ENCODE results near the gene SREK1. TPM values are rescaled to one million over a fixed set of nuclear protein-coding genes. Genes with fewer than 3 reads are reported as not detected.

SREK1 gene
- total RNA-seq, 1 experiment from 2014 or later: 95.9 TPM

DNA sequence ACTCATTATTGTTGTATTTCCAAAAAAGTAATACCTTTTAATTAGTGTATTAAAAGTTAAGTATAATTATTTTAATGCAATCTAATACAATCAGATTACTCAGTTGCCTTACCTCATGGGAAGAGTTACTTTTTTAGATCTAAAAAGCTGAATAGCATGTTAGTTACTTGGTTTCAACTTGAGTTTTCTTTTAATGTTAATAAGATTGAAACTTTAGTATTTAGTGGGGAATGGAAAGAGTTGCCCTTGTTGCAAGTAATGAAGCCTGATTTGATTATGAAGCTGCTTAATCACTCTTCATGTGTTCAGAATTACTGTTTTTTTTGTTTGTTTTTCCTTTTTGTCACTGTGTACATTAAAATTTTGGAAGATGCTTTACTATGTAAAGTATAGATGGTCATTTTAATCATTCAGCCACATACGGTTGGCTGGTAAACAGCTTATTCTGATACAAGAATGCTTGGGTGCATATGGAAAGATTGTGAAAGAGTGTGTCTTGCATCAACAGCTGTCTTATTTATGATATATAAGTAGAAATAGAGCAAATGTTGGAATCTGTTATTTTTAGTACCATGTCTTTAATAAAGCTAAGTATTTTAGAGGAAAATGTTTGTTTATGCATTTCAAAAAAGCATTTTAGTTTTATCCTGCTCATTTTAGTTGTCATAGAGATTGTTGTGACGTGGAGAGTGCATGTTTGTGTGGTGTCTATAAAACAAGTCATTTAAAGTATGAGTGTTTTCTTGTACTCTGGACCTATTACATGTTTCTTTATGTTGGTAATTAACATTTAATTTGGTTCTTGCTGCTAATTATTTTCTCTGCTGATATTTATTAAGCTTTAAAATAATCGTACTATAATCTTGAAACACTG lies 36.4 kb downstream of the SREK1 start:
- ChIA-PET CTCF (no interaction called here), POLR2A (ENCODE audit: low non-redundant PET) (no interaction called here)
- no peak for DNase-seq (ENCODE audit: low spot score)
- Histone ChIP-seq H3K27me3 (replicated peaks; ENCODE audit: insufficient read depth, low read depth, low read length, poor library complexity) (no peaks in the 10 kb centered on the region), H3K36me3 (ENCODE audit: insufficient read depth, low read length, poor library complexity, severe bottlenecking) (peaks cover 67% of the 10 kb centered on the region), H3K27ac (ENCODE audit: low read depth, low read length, poor library complexity, severe bottlenecking) (no peak overlapping the region), H3K4me1 (ENCODE audit: insufficient read depth, low read length, poor library complexity, severe bottlenecking) (peaks cover 6% of the 10 kb centered on the region), H3K9me3 (ENCODE audit: low read depth, low read length, poor library complexity, severe bottlenecking) (no peaks in the 10 kb centered on the region), H3K4me3 (ENCODE audit: low read depth, low read length, poor library complexity, severe bottlenecking) (no peak overlapping the region)
- TF ChIP-seq, protein P1, sequence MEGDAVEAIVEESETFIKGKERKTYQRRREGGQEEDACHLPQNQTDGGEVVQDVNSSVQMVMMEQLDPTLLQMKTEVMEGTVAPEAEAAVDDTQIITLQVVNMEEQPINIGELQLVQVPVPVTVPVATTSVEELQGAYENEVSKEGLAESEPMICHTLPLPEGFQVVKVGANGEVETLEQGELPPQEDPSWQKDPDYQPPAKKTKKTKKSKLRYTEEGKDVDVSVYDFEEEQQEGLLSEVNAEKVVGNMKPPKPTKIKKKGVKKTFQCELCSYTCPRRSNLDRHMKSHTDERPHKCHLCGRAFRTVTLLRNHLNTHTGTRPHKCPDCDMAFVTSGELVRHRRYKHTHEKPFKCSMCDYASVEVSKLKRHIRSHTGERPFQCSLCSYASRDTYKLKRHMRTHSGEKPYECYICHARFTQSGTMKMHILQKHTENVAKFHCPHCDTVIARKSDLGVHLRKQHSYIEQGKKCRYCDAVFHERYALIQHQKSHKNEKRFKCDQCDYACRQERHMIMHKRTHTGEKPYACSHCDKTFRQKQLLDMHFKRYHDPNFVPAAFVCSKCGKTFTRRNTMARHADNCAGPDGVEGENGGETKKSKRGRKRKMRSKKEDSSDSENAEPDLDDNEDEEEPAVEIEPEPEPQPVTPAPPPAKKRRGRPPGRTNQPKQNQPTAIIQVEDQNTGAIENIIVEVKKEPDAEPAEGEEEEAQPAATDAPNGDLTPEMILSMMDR (conservative IDR thresholded peaks at IDR 0.05; ENCODE audit: low read depth, low read length): no peak
- TF ChIP-seq EZH2 (IDR thresholded peaks at IDR 0.05; ENCODE audit: borderline replicate concordance, low read depth, low read length, poor library complexity, severe bottlenecking): no peak
- BruUV-seq (replicated peaks): no TSS peak
- intact Hi-C loops (cut with micrococcal nuclease; ENCODE audit: unreplicated experiment): no loop called here

DNA sequence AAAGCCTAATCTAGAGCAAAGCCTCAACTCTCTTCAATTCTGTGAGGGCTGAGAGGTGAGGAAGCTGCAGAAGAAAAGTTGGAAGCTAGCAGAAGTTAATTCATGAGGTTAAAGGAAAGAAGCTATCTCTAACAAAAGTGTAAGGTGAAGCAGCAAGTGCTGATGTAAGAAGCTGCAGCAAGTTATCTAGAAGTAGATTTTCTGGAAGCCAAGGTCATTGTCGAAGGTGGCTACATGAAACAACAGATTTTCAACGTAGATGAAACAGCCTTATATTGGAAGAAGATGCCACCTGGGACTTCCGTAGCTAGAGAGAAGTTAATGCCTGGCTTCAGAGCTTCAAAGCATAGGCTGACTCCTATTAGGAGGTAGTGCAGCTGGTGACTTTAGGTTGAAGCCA lies 42.0 kb downstream of the SREK1 start:
- intact Hi-C loops (cut with micrococcal nuclease; ENCODE audit: unreplicated experiment): no loop called here
- H3K36me3 ChIP-seq (ENCODE audit: insufficient read depth, low read length, poor library complexity, severe bottlenecking): peaks cover 14% of the 10 kb centered on the region
- ChIA-PET POLR2A (ENCODE audit: low non-redundant PET) (no interaction called here), CTCF (no interaction called here)
- H3K9me3 ChIP-seq (ENCODE audit: low read depth, low read length, poor library complexity, severe bottlenecking): no peaks in the 10 kb centered on the region
- no peak overlapping the region for H3K27ac ChIP-seq (ENCODE audit: low read depth, low read length, poor library complexity, severe bottlenecking)
- H3K27me3 ChIP-seq (replicated peaks; ENCODE audit: insufficient read depth, low read depth, low read length, poor library complexity): no peaks in the 10 kb centered on the region
- no peak overlapping the region for H3K4me3 ChIP-seq (ENCODE audit: low read depth, low read length, poor library complexity, severe bottlenecking)
- no peak for DNase-seq (ENCODE audit: low spot score)
- TF ChIP-seq, protein P1 (conservative IDR thresholded peaks at IDR 0.05; ENCODE audit: low read depth, low read length): no peak
- no peak for TF ChIP-seq EZH2 (IDR thresholded peaks at IDR 0.05; ENCODE audit: borderline replicate concordance, low read depth, low read length, poor library complexity, severe bottlenecking)
- no TSS peak for BruUV-seq (replicated peaks)
- no peaks in the 10 kb centered on the region for H3K4me1 ChIP-seq (ENCODE audit: insufficient read depth, low read length, poor library complexity, severe bottlenecking)

GRCh38 chr5:66193419-66193818 lies 49.3 kb downstream of the SREK1 start:
- no peak for TF ChIP-seq EZH2 (IDR thresholded peaks at IDR 0.05; ENCODE audit: borderline replicate concordance, low read depth, low read length, poor library complexity, severe bottlenecking)
- TF ChIP-seq, protein P1 (conservative IDR thresholded peaks at IDR 0.05; ENCODE audit: low read depth, low read length): no peak
- Histone ChIP-seq H3K9me3 (ENCODE audit: low read depth, low read length, poor library complexity, severe bottlenecking) (no peaks in the 10 kb centered on the region), H3K4me1 (ENCODE audit: insufficient read depth, low read length, poor library complexity, severe bottlenecking) (no peaks in the 10 kb centered on the region), H3K36me3 (ENCODE audit: insufficient read depth, low read length, poor library complexity, severe bottlenecking) (no peaks in the 10 kb centered on the region), H3K27ac (ENCODE audit: low read depth, low read length, poor library complexity, severe bottlenecking) (no peak overlapping the region), H3K4me3 (ENCODE audit: low read depth, low read length, poor library complexity, severe bottlenecking) (no peak overlapping the region), H3K27me3 (replicated peaks; ENCODE audit: insufficient read depth, low read depth, low read length, poor library complexity) (no peaks in the 10 kb centered on the region)
- CTCF ChIA-PET: no interaction called here
- POLR2A ChIA-PET (ENCODE audit: low non-redundant PET): no interaction called here
- no TSS peak for BruUV-seq (replicated peaks)
- DNase-seq (ENCODE audit: low spot score): no peak
- intact Hi-C loops (cut with micrococcal nuclease; ENCODE audit: unreplicated experiment): no loop called here
